ENCODE data around the gene PRSS50. TPM values are rescaled to one million over a fixed set of nuclear protein-coding genes. Genes with fewer than 3 reads are reported as not detected.

PRSS50 gene
- total RNA-seq, 1 donor from 2014 or later, result not detected

DNA sequence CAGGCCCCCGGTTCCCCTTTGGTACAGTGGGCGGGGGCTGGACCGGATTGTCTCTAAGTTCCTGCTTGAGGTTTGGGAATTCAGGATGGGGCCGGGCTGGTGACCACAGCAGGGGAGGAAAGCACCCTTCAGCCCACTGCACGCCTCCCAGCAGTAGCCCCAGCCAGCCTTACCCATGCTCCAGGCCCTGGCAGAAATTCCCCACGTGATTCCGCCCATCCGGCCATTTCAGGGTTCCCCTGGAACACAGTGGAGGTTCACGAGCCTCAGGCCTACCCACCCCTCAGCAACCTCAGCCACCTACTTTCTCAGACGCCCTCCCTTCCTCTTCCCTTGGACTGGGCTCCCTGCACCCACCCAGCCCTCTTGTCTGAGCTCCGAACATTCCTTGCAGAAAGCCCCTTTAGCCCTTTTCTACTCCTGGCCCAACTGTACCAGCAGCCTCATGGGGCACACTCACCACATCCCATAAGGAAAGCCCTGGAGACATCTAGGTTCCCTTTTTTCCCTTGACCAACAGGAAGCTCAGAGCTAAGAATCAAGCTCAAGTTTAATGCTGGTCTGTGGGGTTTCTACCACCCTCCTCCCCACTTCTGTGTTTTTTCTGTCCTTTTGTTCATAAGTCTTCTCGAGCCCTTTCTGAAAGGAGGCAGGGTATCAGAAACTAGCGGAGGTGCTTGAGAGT, 35.7 kb downstream of the PRSS50 start:
- no peaks in the 10 kb centered on the region for H3K27me3 ChIP-seq
- no peaks in the 10 kb centered on the region for H3K9me3 ChIP-seq
- intact Hi-C loops (cut with DNase I), result no loop called here
- peaks cover 22 to 48% of the 10 kb centered on the region in 2 donors for H3K36me3 ChIP-seq
- TF ChIP-seq CTCF (IDR thresholded peaks at IDR 0.05), result no peak
- H3K4me3 ChIP-seq, result no peak overlapping the region
- DNase-seq (ENCODE audit: low spot score in 2 of 2), result no peak
- H3K27ac ChIP-seq, result no peak overlapping the region
- no peaks in the 10 kb centered on the region for H3K4me1 ChIP-seq

- intact Hi-C loops (cut with DNase I), result no loop called here
- Histone ChIP-seq H3K36me3 (peaks cover 22 to 48% of the 10 kb centered on the region in 2 donors), H3K27me3 (no peaks in the 10 kb centered on the region), H3K4me1 (no peaks in the 10 kb centered on the region), H3K4me3 (no peak overlapping the region), H3K9me3 (no peaks in the 10 kb centered on the region), H3K27ac (no peak overlapping the region)
- DNase-seq (ENCODE audit: low spot score in 2 of 2), result no peak
- TF ChIP-seq CTCF (IDR thresholded peaks at IDR 0.05), result no peak
Observed at GRCh38 chr3:46681387-46681786, 36.3 kb downstream of the PRSS50 start.

DNA sequence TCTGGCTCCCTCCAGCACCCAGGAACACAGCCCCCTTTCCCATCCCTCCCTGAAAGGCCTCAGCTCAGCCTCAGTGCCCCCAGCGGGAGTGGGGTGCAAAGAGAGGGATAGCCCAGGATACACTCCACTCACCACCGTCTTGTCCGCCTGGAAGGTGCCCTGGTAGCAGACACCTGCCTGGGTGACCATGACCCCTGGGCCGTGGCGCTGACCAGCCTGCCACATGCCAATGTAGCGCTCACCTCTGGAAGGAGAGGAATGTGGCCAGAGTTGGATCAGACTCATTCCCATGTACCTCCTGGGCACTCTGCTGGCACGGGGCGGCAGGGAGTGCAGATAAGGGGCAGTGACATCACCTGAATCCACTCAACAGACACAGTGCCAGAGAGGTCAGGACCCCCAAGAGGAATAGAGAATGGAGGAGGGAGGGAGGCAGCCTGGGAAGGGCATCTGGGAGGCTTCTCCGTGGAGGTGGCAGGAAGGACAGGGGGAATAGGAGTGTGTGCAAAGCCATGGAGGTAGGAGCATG, 37.3 kb downstream of the PRSS50 start:
- no peak for TF ChIP-seq CTCF (IDR thresholded peaks at IDR 0.05)
- H3K36me3 ChIP-seq, result peaks cover 22 to 48% of the 10 kb centered on the region in 2 donors
- H3K27ac ChIP-seq, result no peak overlapping the region
- DNase-seq (ENCODE audit: low spot score in 2 of 2), result no peak
- H3K4me1 ChIP-seq, result no peaks in the 10 kb centered on the region
- no peak overlapping the region for H3K4me3 ChIP-seq
- no peaks in the 10 kb centered on the region for H3K9me3 ChIP-seq
- intact Hi-C loops (cut with DNase I), result no loop called here
- no peaks in the 10 kb centered on the region for H3K27me3 ChIP-seq

GRCh38 chr3:46679681-46680080, 38.0 kb downstream of the PRSS50 start:
- H3K4me3 ChIP-seq, result no peak overlapping the region

DNA sequence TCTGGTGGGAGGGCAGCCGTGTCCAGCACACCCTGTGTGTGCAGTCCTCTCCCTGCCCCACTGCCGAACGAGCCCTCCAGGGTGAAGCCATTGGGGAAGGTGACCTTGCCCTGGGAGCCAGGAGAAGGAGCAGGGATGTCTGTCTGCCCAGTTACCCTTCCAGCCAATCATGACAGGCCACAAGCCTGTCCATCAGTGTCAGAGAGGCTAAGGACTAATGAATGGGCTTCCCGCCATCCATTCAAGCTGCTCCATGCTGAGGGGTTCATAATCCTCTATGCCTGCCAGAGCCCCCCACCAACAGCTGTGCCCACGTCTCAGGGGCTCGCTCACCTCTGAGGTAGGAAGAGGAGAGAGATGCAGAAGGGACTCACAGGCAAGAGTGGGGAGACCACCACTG, 39.4 kb downstream of the PRSS50 start:
- Histone ChIP-seq H3K36me3 (peaks cover 14 to 45% of the 10 kb centered on the region in 2 donors), H3K27me3 (no peaks in the 10 kb centered on the region), H3K27ac (no peak overlapping the region), H3K4me1 (no peaks in the 10 kb centered on the region), H3K4me3 (no peak overlapping the region), H3K9me3 (no peaks in the 10 kb centered on the region)
- TF ChIP-seq CTCF (IDR thresholded peaks at IDR 0.05), result no peak
- no peak for DNase-seq (ENCODE audit: low spot score in 2 of 2)
- intact Hi-C loops (cut with DNase I), result no loop called here

More at GRCh38 chr3:46679681-46680080, 38.0 kb downstream of the PRSS50 start:
- Histone ChIP-seq H3K36me3 (peaks cover 22 to 48% of the 10 kb centered on the region in 2 donors), H3K27me3 (no peaks in the 10 kb centered on the region), H3K27ac (no peak overlapping the region), H3K4me1 (no peaks in the 10 kb centered on the region), H3K9me3 (no peaks in the 10 kb centered on the region)
- no peak for DNase-seq (ENCODE audit: low spot score in 2 of 2)
- TF ChIP-seq CTCF (IDR thresholded peaks at IDR 0.05), result no peak
- intact Hi-C loops (cut with DNase I), result no loop called here
